ENCODE measurements around the gene WDR82.
"Not testable (repeated sequence)": the region's sequence is repeated elsewhere in the genome, so short reads cannot be mapped to it uniquely, and the experiment has no call there.

The WDR82 gene

DNA sequence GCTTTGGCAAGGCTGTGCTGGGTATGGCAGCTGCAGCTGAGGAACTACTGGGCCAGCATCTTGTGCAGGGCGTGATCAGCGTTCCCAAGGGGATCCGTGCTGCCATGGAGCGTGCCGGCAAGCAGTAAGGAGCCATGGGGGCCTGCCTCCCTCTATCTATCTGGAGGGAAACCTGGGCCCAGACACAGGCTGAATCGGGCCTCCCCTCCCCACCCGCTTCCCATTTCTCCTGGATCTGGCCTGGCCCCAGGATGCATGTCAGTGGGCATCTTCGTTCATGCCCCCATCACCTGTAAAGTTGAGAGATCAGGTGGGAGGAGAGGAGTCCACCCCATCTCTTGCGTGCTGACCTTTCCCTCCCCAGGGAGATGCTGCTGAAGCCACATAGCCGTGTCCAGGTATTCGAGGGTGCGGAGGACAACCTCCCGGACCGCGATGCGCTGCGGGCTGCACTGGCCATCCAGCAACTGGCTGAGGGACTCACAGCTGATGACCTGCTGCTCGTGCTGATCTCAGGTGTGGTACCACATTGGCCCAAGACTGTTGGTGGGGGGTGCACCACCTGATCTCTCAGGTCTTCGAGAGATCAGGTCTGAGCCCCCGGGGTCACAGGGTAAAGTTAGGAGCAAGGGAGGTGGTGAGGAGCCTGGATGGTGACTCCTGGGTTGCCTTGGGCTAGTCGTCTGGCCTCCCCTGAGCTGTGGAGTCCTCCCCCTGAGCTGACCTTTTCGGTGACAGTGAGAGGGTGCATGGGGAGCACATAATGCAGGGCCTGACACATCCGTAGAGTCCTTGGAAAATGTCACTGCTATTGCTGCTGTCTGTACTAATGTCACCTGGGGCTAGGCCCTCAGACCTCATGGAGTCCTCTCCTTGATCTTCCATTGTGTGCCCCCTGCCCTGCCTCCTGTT lies 12.4 kb upstream of the WDR82 start:
- DNase-seq (ENCODE audit: low read depth in 2 of 2, low spot score in 1 of 2) = no peak

DNA sequence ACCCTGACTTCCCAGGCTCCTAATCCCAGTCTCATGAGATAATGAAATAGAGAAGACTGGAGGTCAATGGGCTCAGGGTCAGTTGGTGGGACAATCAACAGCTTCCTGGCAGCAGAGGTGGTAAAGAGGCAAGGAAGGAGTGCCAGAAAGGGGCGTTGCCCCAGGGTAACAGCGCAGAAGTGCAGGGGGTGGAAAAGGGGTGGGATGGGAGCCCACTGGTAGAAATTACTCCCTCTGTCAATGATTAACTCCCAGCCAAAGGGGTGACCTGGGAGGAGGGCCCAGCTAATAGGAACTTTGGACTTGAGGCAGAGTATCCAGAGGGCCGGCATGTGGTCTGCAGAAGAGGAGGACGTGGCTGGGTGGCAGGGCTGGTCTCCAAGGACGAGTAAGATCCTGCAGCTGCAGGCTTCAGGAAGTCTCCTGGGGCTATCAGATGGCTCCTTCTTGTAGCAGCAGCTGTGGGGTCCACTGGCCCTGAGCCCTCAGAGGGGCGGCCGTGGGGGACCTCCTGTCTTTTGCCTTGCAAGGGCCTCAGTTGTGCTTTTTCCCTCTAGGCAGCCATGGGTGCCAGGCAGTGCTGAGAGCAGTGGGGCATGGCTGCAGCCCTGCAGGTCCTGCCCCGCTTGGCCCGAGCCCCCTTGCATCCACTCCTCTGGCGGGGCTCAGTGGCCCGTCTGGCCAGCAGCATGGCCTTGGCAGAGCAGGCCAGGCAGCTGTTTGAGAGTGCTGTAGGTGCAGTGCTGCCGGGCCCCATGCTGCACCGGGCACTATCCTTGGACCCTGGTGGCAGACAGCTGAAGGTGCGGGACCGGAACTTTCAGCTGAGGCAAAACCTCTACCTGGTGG lies 11.5 kb upstream of the WDR82 start:
- DNase-seq (ENCODE audit: low read depth in 2 of 2, low spot score in 1 of 2) = no peak

DNA sequence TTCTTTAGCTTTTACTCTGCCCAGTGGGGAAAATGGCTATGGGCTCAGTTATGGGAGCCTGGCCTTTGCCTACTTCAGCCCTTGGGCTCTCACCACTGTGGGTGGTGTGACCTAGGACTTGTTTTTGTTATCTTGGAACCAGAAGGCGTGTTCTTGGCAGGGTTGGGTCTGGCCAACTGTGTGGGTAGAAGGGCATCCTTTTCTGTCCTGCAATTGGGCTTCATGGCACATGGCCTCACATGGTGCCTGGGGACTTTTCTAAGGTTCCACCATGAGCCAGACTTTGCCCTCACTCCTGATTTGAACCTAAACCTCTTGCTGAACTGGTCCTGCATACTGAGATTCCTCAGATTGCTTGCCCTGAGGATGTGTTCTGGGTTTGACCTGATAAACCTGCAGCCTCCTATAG lies 10.9 kb upstream of the WDR82 start:
- no peak for DNase-seq (ENCODE audit: low read depth in 2 of 2, low spot score in 1 of 2)

DNA sequence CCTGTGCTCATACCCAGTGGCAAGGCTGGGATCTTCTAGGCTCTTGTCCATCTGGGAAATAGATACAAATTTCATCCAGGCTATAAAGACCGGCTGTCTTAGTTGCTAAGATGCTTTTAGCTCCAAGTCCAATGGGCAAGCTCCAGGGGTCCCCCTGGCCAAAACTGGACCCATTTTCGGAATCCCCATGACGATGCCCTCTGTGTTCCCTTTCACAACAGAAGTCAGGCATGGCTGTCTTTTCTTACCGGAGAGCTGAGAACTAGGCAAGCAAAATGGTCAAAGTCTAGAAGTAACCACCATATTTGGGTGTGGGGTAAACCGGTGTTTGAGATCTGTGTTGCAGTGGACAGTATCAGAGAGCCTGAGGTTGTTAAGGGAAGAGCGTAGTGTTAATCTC lies 10.2 kb upstream of the WDR82 start:
- DNase-seq (ENCODE audit: low read depth in 2 of 2, low spot score in 1 of 2) = no peak

DNA sequence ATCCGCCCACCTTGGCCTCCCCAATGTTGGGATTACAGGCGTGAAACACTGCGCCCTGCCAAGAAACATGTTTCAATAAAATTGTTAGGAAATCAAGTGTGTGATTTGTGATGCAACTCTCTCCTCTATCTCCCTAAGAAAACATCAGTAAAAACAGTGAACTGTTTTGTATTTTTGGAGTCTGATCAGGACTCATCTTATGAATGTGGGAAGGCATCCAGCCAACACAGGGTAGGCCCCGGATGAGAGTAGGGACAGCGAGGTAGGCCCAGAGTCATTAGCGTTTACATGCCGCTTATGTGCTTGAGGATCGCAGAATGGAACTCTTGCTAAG lies 8.3 kb upstream of the WDR82 start:
- DNase-seq (ENCODE audit: low read depth in 2 of 2, low spot score in 1 of 2) = no peak

DNA sequence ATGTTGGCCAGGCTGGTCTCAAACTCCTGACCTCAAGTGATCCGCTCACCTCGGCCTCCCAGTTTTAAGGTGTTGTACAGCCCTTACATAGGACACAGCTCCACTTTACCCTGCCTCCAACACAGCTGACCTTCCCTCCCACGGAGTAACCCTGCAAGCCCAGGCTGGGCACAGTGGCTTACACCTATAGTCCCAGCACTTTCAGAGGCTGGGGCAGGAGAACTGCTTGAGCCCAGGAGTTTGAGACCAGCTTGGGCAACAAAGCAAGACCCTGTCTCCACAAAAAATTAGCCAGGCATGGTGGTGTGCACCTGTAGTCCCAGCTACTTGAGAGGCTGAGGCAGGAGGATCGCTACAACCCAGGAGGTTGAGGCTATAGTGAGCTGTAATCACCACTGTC lies 5.6 kb upstream of the WDR82 start:
- not testable (repeated sequence) for DNase-seq (ENCODE audit: low read depth in 2 of 2, low spot score in 1 of 2)

DNA sequence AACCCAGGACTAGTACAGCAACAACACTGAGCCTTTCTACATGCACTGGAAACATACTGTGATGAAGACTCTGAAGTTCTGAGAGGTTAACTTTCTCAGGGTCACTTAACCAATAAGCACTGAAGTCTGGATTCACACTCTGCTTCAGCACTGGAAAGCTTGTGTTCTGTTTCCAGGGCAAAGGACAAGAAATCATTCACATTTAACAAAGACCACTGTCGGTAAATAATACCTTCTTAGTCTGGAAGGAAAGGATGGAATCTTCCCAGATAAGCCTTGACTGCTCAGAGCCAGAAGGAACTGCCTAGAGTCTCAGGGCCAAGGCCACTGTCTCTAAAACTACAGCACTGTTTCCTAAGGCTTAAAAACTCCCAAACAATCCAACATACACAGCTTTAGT lies 4.9 kb upstream of the WDR82 start:
- no peak for DNase-seq (ENCODE audit: low read depth in 2 of 2, low spot score in 1 of 2)

DNA sequence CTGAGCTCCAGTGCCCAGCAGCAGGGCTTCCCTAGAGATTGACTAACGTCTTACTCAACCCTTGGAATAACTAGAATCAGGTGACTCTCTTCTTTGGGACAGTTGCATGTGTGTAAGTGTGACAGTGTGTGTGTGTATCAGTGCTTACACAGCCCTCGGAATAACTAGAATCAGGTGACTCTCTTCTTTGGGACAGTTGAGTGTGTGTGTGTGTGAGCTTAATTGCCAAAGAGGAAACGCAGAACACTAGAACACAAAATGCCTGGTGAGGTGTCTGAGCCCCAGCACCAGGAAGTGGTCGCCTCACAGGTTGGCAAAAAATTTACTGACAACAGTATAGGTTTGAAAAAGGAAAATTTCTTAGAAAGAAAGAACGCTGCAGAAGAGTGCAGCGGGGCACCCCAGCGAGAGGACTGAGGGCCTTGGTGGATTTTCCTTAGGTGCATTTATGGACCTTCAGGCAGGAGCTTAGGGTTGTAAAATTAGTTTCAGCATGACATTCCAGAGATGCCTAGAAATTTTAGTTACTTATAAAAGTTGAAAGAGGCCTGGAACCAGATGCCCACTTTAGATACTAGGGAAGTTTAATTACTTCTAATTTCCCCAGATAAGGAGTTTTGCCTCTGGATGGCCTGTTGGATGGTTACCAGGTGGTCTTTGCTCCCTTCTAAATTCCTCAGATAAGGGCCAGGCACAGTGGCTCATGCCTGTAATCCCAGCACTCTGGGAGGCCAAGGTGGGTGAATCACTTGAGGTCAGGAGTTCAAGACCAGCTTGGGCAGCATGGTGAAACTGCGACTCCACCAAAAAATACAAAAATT lies 3.7 kb upstream of the WDR82 start:
- no peak for DNase-seq (ENCODE audit: low read depth in 2 of 2, low spot score in 1 of 2)

DNA sequence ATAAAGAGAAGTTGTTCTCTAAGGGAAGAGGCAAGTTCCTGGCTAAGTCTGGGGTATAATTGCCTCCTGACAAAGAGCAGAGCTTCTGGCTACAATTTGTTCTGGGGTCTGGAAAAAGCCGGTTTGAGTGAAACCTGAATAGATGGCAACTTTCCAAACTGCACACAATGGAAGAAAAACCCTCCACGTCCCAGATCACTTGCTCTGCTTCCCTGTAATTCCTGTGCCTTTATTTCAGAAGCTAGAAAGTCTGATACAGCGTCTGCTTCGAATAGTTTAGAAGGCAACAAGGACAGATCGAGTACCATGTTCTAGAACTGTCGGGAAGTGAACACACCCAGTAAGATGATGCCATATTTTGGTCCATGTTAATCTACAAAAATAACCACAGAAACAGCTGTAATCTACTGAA lies 1.6 kb upstream of the WDR82 start:
- no peak for DNase-seq (ENCODE audit: low read depth in 2 of 2, low spot score in 1 of 2)

DNA sequence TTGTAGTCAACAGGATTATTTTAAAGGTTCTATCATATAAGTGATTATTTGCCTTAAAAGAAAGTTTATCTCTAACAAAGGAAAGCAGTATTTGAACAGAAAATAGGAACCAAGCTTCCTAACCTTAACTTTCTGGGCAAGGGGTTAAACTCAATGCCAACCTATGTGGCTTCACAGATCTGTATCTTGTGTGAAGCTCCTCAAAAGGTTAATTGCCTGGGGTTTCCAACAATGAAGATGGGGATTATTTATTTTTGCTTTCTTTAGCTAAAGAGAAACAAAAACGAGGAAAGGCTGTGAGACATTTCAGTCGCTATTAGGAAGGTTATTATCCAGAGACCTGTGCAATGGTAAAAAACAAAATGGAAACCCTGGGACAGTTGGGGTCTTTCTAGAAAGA lies 1.1 kb upstream of the WDR82 start:
- no peak for DNase-seq (ENCODE audit: low read depth in 2 of 2, low spot score in 1 of 2)

DNA sequence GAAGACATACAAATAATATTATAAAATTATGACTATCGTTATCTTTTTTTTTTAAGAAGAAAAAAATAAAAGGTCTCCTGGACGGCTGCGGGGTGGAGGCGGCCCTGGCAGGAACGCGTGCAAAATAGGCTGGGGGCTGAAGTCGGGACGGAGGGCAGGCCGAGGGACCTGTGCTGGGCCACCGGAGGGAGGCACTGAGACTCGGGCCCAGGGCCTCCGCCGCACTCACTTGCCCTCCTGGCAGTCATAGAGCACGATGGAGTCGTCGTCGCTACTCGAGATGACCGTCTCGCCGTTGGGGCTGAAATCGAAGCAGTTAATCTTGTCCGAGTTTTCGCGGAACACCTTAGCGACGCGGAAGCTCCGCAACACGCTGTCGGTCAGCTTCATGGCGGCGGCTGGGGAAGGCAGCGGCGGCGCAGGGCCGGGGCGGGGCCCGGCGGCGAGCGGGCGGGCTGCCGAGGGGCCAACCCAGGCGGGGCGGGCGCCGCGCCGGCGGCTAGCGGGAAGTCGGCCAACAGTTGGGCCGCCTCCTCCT lies 408 bp downstream of the WDR82 start:
- peak in 1 of 2 donors; percentile 42 for DNase-seq (ENCODE audit: low read depth in 2 of 2, low spot score in 1 of 2)

DNA sequence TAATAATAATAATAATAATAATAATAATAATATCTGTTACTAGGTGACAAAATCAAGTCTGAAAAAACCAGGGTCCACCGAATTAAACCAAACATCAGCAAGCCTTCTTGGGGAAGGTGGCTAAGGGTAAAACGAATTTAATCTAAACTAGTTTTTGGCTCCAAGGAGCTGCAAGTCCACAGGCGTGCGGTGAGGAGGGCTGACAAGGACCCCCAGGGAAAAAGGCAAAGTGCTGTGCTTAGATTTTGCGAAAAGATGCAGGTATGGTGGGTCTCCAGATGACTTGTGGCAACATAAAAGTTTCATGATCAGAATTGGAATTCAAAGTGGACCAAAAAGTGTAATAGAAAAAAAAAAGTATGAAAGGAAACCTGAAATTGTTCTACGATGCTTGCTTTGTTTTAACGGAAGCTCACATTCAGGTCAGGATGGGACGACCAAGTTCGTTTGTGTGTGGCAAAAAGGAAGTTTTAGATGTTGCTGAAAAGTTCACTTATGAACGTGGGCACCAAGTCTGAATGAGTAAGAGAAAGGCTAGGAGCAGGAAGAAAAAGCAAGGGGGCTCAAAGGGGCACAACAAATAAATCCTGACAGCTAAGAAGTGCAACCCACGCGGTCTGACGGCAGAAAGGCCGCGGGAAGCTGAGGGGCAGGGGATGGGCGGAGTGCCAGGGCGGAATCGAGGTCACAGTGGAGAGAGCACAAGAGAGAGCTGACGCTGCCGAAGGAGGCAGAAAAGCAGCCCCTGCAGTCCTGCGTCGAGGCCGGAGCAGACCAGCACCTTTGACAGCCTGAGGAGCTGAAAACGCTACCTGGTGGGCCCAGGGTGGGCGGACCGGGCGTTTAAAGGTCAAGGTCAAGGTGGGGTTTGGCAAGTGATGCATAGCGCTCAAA lies 1.1 kb downstream of the WDR82 start:
- DNase-seq (ENCODE audit: low read depth in 2 of 2, low spot score in 1 of 2) = peak; percentile 33 to 49

DNA sequence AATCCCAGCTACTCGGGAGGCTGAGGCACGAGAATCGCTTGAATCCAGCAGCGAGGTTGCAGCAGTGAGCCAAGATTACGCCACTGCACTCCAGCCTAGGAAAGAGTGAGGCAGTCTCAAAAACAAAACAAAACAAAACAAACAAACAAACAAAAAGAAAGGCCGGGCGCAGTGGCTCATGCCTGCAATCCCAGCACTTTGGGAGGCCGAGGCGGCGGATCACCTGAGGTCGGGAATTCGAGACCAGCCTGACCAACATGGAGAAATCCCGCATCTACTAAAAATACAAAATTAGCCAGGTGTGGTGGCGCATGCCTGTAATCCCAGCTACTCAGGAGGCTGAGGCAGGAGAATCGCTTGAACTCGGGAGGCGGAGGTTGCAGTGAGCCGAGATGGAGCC lies 3.7 kb downstream of the WDR82 start:
- not testable (repeated sequence) for DNase-seq (ENCODE audit: low read depth in 2 of 2, low spot score in 1 of 2)

DNA sequence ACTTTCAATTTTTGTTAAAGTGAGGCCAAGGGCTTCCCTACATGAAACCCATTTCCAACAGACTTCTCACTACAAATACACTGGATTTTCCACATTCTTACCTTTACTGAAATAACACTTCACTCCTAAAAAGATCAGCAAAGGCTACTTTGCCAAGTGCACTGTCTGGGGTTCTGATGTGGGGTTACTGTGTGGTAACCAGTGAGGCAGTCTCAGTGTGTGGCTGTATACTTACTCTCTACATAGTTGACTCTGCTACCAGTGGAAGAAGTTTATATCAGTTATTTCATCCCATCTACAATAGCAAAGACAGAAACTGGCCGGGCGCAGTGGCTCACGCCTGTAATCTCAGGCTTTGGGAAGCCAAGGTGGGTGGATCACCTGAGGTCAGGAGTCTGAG lies 5.6 kb downstream of the WDR82 start:
- DNase-seq (ENCODE audit: low read depth in 2 of 2, low spot score in 1 of 2) = no peak

DNA sequence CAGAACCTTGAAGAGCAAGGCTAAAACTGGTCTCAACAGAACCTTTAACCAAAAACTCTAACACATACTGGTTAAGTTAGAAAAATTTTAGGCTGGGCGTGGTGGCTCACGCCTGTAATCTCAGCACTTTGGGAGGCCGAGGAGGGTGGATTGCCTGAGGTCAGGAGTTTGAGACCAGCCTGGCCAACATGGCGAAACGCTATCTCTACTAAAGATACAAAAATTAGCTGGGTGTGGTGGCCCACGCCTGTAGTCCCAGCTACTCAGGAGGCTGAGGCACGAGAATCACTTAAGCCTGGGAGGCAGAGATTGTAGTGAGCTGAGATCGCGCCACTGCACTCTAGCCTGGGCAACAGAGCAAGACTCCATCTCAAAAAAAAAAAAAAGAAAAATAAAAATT lies 6.3 kb downstream of the WDR82 start:
- DNase-seq (ENCODE audit: low read depth in 2 of 2, low spot score in 1 of 2) = not testable (repeated sequence)

DNA sequence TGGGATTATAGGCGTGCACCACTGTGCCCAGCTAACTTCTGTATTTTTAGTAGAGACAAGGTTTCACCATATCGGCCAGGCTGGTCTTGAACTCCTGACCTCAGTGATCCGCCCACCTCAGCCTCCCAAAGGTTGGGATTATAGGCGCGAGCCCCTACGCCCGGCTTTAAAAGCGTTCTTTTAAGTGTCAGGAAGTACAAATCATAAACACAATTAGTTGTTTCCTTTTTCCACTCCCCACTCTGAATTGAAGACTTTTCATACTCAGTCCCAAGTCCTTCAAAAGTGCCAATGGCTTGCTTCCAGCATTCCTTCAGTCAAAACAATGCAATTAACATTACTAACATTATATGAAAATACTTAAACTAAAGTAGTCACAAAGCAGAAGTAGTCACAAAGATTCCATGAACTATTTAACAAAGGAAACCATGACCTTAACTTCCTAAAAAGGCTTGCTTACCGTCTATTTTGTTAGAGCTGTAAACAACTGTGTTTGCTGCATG lies 8.1 kb downstream of the WDR82 start:
- no peak for DNase-seq (ENCODE audit: low read depth in 2 of 2, low spot score in 1 of 2)

DNA sequence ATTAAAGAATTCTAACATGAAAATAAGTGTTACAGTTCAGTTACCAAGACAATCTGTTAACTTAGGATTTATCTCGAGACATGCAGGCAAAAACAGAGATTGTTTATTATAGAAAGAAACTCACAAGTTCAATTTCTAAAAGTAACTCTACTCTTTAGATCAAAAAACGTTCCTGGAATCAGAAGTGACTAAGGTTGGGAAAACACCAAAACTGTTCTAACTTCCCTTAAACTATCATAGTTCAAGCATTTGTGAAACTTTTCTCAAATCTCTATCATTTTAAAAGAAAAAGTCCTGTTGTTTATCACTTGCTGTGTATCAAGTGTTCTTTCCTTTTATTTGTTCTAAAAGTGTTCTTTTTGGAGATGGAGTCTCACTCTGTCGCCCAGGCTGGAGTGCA lies 8.7 kb downstream of the WDR82 start:
- DNase-seq (ENCODE audit: low read depth in 2 of 2, low spot score in 1 of 2) = no peak

DNA sequence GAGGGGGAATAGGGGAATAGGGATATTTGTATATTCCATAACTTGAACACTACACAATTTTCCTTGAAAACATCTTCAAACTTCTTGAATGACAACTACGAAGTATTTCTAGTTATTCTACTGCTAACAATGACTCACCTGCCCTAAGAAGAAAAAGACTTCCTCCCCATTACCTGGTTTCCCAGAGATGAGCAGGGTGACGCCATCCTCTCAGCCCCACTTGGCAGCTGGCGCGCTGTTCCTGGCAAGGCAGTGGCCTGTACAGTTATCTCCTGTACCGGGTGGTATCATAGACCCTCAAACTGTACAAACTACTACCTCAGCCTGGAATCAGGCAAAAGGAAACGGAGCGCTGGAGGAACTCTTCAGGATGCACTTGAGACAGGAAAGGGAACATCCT lies 10.4 kb downstream of the WDR82 start:
- DNase-seq (ENCODE audit: low read depth in 2 of 2, low spot score in 1 of 2) = no peak

DNA sequence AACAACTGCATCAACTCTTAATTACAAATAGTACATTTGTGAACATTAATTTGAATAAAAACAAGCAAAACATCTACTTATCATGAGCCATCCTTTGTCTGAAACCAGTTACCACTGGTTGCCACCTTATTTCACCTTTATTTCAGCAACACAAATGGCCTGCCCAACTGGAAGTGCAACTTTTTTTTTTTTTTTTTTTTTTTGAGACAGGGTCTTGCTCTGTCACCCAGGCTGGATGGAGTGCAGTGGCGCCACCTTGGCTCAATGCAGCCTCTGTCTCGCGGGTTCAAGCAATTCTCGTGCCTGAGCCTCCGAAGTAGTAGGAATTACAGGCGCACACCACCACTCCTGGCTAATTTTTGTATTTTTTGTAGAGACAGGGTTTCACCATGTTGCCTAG lies 13.1 kb downstream of the WDR82 start:
- DNase-seq (ENCODE audit: low read depth in 2 of 2, low spot score in 1 of 2) = no peak

DNA sequence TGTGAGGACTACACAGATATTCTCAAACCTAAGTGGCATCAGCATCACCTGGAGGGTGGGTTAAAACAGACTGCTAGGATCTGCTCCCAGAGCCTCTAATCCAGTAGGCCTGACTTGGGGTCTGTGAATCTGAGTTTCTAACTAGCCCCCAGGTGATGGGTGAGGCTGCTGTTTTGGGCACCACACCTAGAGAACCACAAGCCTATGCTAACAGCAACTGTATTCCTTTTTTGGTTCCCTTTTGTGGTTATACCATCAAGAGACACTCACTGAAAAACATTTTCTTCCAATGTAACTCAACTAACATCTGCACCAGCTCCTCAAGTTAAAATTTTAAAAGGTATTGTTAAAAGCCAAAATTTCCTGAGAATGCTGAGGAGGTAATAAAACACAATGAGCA lies 16.0 kb downstream of the WDR82 start:
- no peak for DNase-seq (ENCODE audit: low read depth in 2 of 2, low spot score in 1 of 2)

Measured in stimulated activated CD8-positive, alpha-beta memory T cell treated with anti-CD3 and anti-CD28 coated beads, Interleukin-4, amount 100 ng/mL, for 1 hour (primary cell).